ENCODE data around the gene AOPEP.

Gene AOPEP

DNA sequence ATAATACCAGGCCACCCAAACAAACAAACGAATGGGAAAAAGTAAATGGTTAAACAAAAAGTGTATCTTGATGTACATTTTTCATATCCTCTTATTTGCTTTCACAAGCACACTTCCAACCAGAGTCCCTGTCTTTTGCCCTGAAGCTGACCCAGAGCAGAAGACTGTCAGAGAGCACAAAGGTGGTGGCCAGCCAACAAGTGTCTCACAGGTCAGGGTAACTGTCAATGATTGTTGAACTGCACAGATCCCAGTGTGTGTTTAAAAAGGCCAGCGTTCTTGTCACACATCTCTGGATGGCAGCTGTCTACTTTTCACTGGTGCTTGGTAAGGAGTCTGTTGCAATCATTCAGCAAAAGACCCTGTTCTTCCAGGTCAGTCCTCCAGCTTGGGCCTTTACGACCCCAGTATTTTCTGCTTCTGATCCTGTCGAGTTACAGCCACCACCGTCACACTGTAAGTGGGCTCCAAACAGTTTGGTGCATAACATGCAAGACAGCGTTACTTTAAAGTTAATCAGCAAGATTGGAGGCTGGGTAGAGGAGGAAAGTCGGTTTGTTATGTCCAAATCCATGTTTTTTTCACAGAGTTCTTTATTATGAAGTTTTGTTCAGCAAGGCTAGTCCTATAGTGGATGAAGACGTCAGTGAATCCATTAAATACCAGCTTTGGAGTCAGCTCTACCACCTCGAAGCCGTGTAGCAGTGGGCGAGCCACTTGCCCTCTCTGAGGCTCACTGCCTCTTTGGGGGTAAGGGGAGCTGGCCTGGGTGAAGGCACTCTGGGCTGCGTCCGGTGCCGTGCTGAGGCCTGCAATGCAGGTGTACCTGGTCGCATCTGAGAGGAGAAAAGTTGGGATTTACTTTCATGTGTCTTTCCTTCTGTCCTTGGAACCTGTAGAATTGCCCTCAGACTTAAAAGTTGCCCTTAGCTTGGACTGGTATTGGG lies 265.7 kb downstream of the AOPEP start:
- TF ChIP-seq, protein P1, sequence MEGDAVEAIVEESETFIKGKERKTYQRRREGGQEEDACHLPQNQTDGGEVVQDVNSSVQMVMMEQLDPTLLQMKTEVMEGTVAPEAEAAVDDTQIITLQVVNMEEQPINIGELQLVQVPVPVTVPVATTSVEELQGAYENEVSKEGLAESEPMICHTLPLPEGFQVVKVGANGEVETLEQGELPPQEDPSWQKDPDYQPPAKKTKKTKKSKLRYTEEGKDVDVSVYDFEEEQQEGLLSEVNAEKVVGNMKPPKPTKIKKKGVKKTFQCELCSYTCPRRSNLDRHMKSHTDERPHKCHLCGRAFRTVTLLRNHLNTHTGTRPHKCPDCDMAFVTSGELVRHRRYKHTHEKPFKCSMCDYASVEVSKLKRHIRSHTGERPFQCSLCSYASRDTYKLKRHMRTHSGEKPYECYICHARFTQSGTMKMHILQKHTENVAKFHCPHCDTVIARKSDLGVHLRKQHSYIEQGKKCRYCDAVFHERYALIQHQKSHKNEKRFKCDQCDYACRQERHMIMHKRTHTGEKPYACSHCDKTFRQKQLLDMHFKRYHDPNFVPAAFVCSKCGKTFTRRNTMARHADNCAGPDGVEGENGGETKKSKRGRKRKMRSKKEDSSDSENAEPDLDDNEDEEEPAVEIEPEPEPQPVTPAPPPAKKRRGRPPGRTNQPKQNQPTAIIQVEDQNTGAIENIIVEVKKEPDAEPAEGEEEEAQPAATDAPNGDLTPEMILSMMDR (IDR thresholded peaks at IDR 0.05; ENCODE audit: low read depth, low read length, missing control alignments), result no peak
- no peak overlapping the region for H3K4me3 ChIP-seq (replicated peaks; ENCODE audit: low read depth, low read length)
- no peak for DNase-seq (ENCODE audit: extremely low read depth, low read depth)

DNA sequence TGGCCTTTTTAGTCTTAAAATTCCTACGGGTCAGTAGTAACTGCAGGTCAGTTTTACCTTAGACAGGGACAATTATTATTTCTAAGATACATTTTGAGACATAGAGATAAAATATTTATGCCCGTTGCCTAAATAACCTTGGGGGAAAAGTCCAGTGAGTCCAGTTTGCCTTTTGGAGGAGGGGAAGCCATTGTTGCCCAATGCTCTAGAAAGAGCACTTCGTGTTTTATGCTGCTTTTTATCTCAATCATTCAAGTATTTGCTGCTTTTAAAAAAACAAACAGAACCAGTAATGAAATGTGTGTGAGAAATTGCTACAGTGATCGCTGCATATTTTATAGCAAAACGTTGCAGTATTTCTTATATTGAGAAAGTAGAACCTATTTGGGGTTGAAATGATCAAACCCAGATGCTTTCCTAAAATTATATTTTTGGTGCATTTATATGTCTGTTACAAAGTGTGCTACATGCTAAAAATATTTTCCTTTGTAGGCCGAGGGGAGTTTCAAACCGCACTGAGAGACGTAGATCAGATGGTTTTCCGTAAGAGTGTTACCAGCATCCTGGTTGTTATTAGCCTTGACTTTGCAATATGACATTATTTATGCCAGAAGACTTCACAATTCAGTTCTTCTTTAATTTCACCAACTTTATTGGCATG lies 266.8 kb downstream of the AOPEP start:
- no peak for DNase-seq (ENCODE audit: extremely low read depth, low read depth)
- TF ChIP-seq, protein P1 (IDR thresholded peaks at IDR 0.05; ENCODE audit: low read depth, low read length, missing control alignments), result no peak
- H3K4me3 ChIP-seq (replicated peaks; ENCODE audit: low read depth, low read length), result no peak overlapping the region

DNA sequence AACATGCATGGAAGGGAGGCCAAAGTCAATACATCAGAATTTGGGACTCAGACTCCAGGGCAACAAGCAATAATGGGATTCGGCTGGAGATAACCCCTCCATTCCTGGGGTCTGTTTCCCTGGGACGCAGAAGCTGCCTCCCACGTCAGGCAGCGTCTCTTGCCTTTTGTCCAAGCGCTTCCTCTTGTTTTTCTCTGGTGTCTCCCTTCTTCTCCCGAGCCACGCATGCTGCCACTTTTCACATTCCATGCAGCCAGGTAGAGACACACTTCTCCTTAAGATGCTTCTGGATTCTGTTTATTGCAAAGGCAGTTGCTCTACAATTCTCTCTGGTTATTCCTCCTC lies 267.3 kb downstream of the AOPEP start:
- DNase-seq (ENCODE audit: extremely low read depth, low read depth), result no peak
- H3K4me3 ChIP-seq (replicated peaks; ENCODE audit: low read depth, low read length), result no peak overlapping the region
- TF ChIP-seq, protein P1 (IDR thresholded peaks at IDR 0.05; ENCODE audit: low read depth, low read length, missing control alignments), result no peak

DNA sequence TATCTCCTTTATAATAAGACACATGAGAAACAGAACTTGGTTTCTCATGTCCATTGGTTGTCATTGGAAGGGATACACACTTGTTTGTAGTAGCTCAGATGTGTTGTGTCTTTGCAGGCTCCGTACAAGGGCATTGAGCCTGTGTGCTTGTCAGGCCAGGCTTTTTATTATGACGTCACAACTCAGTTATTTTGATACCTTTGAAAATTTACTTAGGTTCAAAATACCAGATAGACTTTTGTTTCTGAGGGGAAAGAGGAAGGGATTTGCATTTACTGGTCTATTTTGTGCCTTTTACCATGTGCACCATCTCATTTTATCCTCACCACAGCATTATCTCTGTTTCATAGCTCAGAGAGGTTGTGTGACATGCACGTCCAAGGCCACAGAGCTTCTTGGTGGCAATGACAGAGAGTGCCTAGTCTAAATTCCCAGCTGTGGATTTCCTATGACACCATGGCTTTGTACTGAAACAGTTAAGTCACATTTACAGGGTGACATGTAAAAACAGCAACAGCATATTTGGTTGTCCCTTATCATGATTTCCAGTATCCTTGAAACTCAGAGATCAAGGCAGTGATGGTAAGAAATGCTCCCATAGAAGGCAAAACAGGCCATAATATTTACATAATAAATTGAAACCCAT lies 268.7 kb downstream of the AOPEP start:
- no peak overlapping the region for H3K4me3 ChIP-seq (replicated peaks; ENCODE audit: low read depth, low read length)
- DNase-seq (ENCODE audit: extremely low read depth, low read depth), result no peak
- TF ChIP-seq, protein P1 (IDR thresholded peaks at IDR 0.05; ENCODE audit: low read depth, low read length, missing control alignments), result no peak

DNA sequence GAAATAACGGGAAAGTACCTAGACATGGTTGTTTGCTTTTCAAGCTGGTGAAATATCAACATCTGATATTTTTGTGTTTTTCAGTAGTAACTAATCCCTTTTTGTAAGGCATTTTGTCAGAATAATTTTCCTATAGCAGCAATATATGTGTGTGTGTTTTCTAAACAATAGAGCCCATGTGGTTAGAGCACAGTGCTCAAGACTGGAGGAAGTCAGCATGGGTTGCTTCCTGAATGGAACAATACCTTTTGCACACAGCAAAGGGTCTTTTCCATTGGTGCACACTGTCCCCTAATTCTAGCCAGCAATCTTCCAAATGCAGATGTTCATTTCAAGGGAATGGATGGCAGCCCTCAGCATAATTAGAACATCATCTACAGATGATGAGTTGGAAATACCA lies 270.1 kb downstream of the AOPEP start:
- H3K4me3 ChIP-seq (replicated peaks; ENCODE audit: low read depth, low read length), result no peak overlapping the region
- no peak for DNase-seq (ENCODE audit: extremely low read depth, low read depth)

DNA sequence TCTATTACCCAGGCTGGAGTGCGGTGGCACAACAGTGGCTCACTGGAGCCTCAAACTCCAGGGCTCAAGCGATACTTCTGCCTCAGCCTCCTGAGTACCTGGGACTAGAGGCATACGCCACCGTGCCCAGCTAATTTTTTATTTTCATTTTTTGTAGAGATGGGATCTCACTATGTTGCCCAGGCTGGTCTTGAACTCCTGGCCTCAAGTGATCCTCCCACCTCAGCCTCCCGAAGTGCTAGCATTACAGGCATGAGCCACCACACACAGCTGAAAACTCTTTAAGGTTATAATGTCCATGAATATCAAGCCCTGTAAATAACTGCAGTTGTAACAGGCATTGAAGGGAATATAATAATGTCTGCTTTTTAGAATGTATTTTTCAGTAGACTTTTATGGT lies 271.2 kb downstream of the AOPEP start:
- DNase-seq (ENCODE audit: extremely low read depth, low read depth), result no peak
- TF ChIP-seq, protein P1 (IDR thresholded peaks at IDR 0.05; ENCODE audit: low read depth, low read length, missing control alignments), result no peak
- no peak overlapping the region for H3K4me3 ChIP-seq (replicated peaks; ENCODE audit: low read depth, low read length)

More for the DNA sequence above, 270.1 kb downstream of the AOPEP start:
- TF ChIP-seq, protein P1 (IDR thresholded peaks at IDR 0.05; ENCODE audit: low read depth, low read length, missing control alignments), result no peak

All from HFF-Myc (cell line).